ENCODE results near the gene CCDC18.

CCDC18 gene

GRCh38 chr1:93199150-93199549 is 18.6 kb downstream of the CCDC18 start:
- DNase-seq (ENCODE audit: extremely low read depth, low read depth), result no peak
- no peak for TF ChIP-seq CTCF (IDR thresholded peaks at IDR 0.05; ENCODE audit: low read depth, low read length)

GRCh38 chr1:93200086-93200620 is 19.6 kb downstream of the CCDC18 start:
- DNase-seq (ENCODE audit: extremely low read depth, low read depth), result no peak
- no peak for TF ChIP-seq CTCF (IDR thresholded peaks at IDR 0.05; ENCODE audit: low read depth, low read length)

GRCh38 chr1:93200714-93201113 is 20.2 kb downstream of the CCDC18 start:
- no peak for DNase-seq (ENCODE audit: extremely low read depth, low read depth)
- no peak for TF ChIP-seq CTCF (IDR thresholded peaks at IDR 0.05; ENCODE audit: low read depth, low read length)

GRCh38 chr1:93205892-93206566 is 25.5 kb downstream of the CCDC18 start:
- TF ChIP-seq CTCF (IDR thresholded peaks at IDR 0.05; ENCODE audit: low read depth, low read length), result no peak
- DNase-seq (ENCODE audit: extremely low read depth, low read depth), result no peak

GRCh38 chr1:93206567-93206954 is 26.0 kb downstream of the CCDC18 start:
- DNase-seq (ENCODE audit: extremely low read depth, low read depth), result no peak
- no peak for TF ChIP-seq CTCF (IDR thresholded peaks at IDR 0.05; ENCODE audit: low read depth, low read length)

- no peak for TF ChIP-seq CTCF (IDR thresholded peaks at IDR 0.05; ENCODE audit: low read depth, low read length)
- DNase-seq (ENCODE audit: extremely low read depth, low read depth), result no peak
Measured at GRCh38 chr1:93207211-93207610, 26.7 kb downstream of the CCDC18 start.

GRCh38 chr1:93215322-93215721 is 34.8 kb downstream of the CCDC18 start:
- TF ChIP-seq CTCF (IDR thresholded peaks at IDR 0.05; ENCODE audit: low read depth, low read length), result no peak
- no peak for DNase-seq (ENCODE audit: extremely low read depth, low read depth)

Data from AG09319 (cell line).